Measurements from ENCODE around the gene NCKAP5. TPM values are rescaled to one million over a fixed set of nuclear protein-coding genes. Genes with fewer than 3 reads are reported as not detected.

The NCKAP5 gene
- total and polyA plus RNA-seq, 2 of the 8 experiments (the other 6 are each of a cell fraction or from before 2014, with no cell fraction given), result 0.27 to 0.86 TPM

DNA sequence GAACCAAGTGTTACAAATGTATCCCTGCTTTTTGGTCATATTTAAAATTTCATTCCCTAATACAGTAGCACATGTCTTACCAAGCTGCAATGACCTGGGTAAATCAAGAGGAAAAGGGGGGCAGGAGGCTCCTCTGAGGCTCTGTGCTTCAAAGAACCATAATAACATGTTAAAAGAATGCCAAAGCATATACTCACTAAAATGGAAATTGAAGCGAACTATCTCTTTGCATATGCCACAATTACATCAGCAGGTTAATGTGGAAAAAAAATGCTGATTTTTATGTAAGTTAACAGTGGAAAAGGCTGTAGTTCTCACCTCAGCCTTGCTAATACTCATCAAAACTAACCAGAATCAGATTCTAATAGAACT is 37.5 kb upstream of the NCKAP5 start:
- ChIA-PET CTCF (ENCODE audit: partially characterized antibody) (interaction anchor here (1.6 kb wide), 1 partner anchor 238 kb away, joined by 8 read pairs; no protein-coding TSS in a partner anchor), POLR2A (ENCODE audit: partially characterized antibody) (no interaction called here)
- Histone ChIP-seq H3K27me3 (replicated peaks in 1 of 4; ENCODE audit: control insufficient read depth in 3 of 4, extremely low read depth in 1 of 4, insufficient read depth in 3 of 4, low read length in 3 of 4) (no peaks in the 10 kb centered on the region), H4K20me1 (replicated peaks in 1 of 2; ENCODE audit: control insufficient read depth in 1 of 2, insufficient read depth in 2 of 2, low read length in 2 of 2) (no peaks in the 10 kb centered on the region), H3K4me3 (ENCODE audit: extremely low read depth in 1 of 4, insufficient read depth in 2 of 4, low read depth in 3 of 4, low read length in 4 of 4) (no peak overlapping the region), H3K4ac (replicated peaks; ENCODE audit: insufficient read length, low read depth, low read length) (no peak overlapping the region), H3K9me3 (ENCODE audit: insufficient read depth in 2 of 2, low read depth in 1 of 2, low read length in 1 of 2) (no peaks in the 10 kb centered on the region), H4K8ac (ENCODE audit: extremely low read depth, insufficient read depth, low read length) (no peak overlapping the region), H3K79me1 (ENCODE audit: low read depth, low read length) (no peaks in the 10 kb centered on the region), H2AK5ac (ENCODE audit: low read depth, low read length) (no peak overlapping the region), H2AFZ (ENCODE audit: low read length) (no peak overlapping the region), H3K9ac (replicated peaks in 1 of 4; ENCODE audit: extremely low read depth in 1 of 4, low read depth in 3 of 4, low read length in 3 of 4) (no peak overlapping the region), H2BK5ac (ENCODE audit: low read depth, low read length) (no peak overlapping the region), H3K27ac (ENCODE audit: low read depth, low read length) (no peak overlapping the region), H2BK15ac (ENCODE audit: low read length) (no peak overlapping the region), H2BK20ac (ENCODE audit: low read length) (no peak overlapping the region), H3K4me2 (ENCODE audit: insufficient read depth in 1 of 2, low read depth in 2 of 2, low read length in 2 of 2) (no peak overlapping the region), H3K18ac (ENCODE audit: extremely low read depth, low read length) (no peak overlapping the region), H3K56ac (replicated peaks; ENCODE audit: insufficient read length, low read depth, low read length) (no peak overlapping the region), H2BK12ac (ENCODE audit: low read depth, low read length) (no peak overlapping the region), H3K36me3 (ENCODE audit: control insufficient read depth in 2 of 4, insufficient read depth in 4 of 4, low read length in 3 of 4) (no peaks in the 10 kb centered on the region), H3K23me2 (ENCODE audit: low read depth, low read length) (no peaks in the 10 kb centered on the region), H4K91ac (replicated peaks; ENCODE audit: insufficient read length, low read length) (no peak overlapping the region), H3K14ac (ENCODE audit: insufficient read length) (no peak overlapping the region), H3K23ac (ENCODE audit: insufficient read length) (no peak overlapping the region), H4K5ac (ENCODE audit: insufficient read length, low read depth, low read length) (no peak overlapping the region), H2BK120ac (replicated peaks; ENCODE audit: low read depth, low read length) (no peak overlapping the region), H3K79me2 (ENCODE audit: control insufficient read depth in 1 of 2, insufficient read depth in 2 of 2, low read length in 2 of 2) (no peaks in the 10 kb centered on the region), H3K4me1 (replicated peaks in 1 of 4; ENCODE audit: control insufficient read depth in 3 of 4, insufficient read depth in 4 of 4, low read length in 3 of 4) (peaks cover 0 to 2% (median 0%) of the 10 kb centered on the region in 4 experiments; a peak in 1 of 7 replicates)
- no peak for FAIRE-seq
- WGBS, 2 experiments (ENCODE audit: extremely low coverage in 1 of 2, insufficient coverage in 1 of 2, insufficient read length in 1 of 2, insufficient replicate concordance in 2 of 2, low coverage in 1 of 2, low lambda C conversion rate in 2 of 2, missing lambda C conversion rate in 1 of 2), result 95% methylated on average over 1 of the region's 1 CpG; no CpG with 5 or more reads in 1 of the 2 experiments
- DNase-seq (ENCODE audit: low read depth in 1 of 2, low spot score in 2 of 2), result no peak
- TF ChIP-seq YY1 (IDR thresholded peaks at IDR 0.05; ENCODE audit: low read depth, low read length) (no peak), JUND (IDR thresholded peaks at IDR 0.05; ENCODE audit: low read length) (no peak), RBBP5 (IDR thresholded peaks at IDR 0.05; ENCODE audit: borderline replicate concordance, low read depth, low read length) (no peak), SAP30 (IDR thresholded peaks at IDR 0.05; ENCODE audit: insufficient read depth, insufficient replicate concordance, low read length) (no peak), JUN (IDR thresholded peaks at IDR 0.05; ENCODE audit: low read depth, low read length) (no peak), BRCA1 (IDR thresholded peaks at IDR 0.05; ENCODE audit: low read depth, low read length) (no peak), CEBPB (IDR thresholded peaks at IDR 0.05; ENCODE audit: low read depth, low read length) (no peak), POLR2AphosphoS5 (IDR thresholded peaks at IDR 0.05; ENCODE audit: low read depth, low read length) (no peak), CBX5 (IDR thresholded peaks at IDR 0.05; ENCODE audit: low read depth, low read length) (no peak), ASH2L (IDR thresholded peaks at IDR 0.05; ENCODE audit: low read length) (no peak), EZH2 (IDR thresholded peaks at IDR 0.05; ENCODE audit: low read depth, low read length, severe bottlenecking) (no peak), ZNF274 (IDR thresholded peaks at IDR 0.05; ENCODE audit: borderline replicate concordance, extremely low read depth, low read length) (no peak), BCL11A (IDR thresholded peaks at IDR 0.05; ENCODE audit: low read depth in 2 of 2, low read length in 2 of 2) (no peak), GABPA (IDR thresholded peaks at IDR 0.05; ENCODE audit: borderline replicate concordance, insufficient read depth, low read length) (no peak)
- TF ChIP-seq, protein P1, sequence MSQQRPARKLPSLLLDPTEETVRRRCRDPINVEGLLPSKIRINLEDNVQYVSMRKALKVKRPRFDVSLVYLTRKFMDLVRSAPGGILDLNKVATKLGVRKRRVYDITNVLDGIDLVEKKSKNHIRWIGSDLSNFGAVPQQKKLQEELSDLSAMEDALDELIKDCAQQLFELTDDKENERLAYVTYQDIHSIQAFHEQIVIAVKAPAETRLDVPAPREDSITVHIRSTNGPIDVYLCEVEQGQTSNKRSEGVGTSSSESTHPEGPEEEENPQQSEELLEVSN (IDR thresholded peaks at IDR 0.05), result no peak
